M059J (cell line): Measurements from ENCODE around the gene HRG. TPM values are rescaled to one million over a fixed set of nuclear protein-coding genes. Genes with fewer than 3 reads are reported as not detected.

Experiments
- DNase-seq: peaks from one replicate; pipeline ENCODE4 v3.0.0-alpha.2; 2012; ENCODE audit warnings: low read depth
- total RNA-seq: library from RNA; depleted of rRNA; stranded (reverse); fragments of >200 nt; shearing (Covaris generic); gene quantifications from 2 replicates; pipeline ENCODE4 v1.2.3, GENCODE V29; 2014

HRG gene
- total RNA-seq, 1 experiment from 2014 or later: not detected

DNA sequence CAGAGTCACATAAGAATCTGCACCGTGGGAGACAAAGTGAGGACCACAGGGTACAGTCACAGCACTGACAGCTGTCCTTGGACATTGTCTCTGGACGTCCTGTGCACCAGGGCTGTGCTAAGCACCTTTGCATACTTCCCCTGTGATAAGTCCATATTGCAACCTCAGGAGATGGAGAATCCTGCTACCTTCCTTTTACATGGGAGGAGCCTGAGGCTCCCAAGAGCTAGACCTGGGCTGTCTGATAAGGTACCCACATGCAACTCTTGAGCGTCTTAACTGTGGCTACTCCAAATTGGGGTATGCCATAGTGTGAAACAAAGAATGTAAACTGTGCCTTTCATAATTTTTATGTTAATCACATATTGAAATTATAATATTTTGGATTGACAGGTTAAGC, 28.1 kb upstream of the HRG start:
- no peak for DNase-seq

DNA sequence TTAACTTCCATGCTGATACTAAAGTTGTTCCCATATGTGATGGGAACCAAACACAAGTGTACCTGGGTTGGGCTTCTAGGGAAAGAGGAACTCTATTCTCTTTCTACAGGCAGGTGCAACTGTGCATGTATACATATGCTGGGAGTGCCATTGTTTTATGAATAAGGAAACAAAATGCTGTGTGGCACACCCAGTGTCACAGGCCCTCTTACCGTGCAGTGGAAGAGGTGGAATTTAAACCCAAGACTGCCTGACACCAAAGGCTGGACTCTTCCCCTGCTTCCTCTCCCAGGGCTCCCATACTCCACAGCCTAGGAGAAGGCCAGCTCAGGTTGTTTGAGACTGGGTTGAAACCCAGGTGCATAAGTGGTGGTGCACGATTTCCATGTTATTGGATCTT, 27.6 kb upstream of the HRG start:
- no peak for DNase-seq

DNA sequence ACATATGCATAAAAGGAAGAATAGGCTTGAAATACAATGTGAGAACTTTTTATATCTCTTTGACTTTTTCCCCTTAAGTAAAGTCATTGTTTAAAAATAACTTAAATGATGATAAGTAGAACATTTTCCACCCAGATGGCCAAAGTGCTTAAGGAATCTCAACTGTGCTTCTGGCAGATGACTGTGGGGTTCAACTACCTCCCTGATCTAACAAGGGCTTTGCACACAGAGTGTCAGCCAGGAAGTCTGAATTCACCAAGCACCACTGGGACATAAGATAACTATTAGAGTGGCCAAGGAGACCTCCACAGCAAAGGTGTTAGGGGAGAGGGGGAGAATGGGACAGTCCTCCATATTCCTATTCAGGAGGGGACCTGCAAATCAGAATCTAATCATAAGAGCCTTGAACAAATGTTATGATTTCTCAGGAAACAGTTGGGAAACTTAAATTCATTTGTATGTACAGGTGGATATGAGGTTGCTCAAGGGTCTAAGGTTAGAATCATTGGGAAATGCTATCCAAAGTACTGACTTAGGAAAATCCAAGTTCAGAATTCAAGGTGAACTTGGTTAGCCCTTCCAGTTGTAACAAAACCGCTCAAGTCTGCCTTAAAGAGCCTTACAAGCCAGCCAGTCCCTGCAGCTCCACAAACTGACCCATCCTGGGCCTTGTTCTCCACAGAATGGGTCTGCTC, 25.9 kb upstream of the HRG start, which contains the start of gene FETUB:
Gene FETUB (plus strand): TSS at position 622 of the 695 bp plus-strand sequence. CDS start 62 bp downstream, at position 684.
- DNase-seq: no peak

DNA sequence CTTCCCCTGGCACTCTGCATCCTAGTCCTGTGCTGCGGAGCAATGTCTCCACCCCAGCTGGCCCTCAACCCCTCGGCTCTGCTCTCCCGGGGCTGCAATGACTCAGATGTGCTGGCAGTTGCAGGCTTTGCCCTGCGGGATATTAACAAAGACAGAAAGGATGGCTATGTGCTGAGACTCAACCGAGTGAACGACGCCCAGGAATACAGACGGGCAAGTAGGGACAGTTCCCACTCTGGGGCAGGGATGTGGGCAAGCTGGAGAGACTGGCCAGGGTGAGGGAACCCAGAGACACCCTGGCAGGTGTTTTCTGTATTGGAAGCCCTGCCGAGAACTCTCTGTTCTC, 25.4 kb upstream of the HRG start:
- DNase-seq: peak; percentile 79

DNA sequence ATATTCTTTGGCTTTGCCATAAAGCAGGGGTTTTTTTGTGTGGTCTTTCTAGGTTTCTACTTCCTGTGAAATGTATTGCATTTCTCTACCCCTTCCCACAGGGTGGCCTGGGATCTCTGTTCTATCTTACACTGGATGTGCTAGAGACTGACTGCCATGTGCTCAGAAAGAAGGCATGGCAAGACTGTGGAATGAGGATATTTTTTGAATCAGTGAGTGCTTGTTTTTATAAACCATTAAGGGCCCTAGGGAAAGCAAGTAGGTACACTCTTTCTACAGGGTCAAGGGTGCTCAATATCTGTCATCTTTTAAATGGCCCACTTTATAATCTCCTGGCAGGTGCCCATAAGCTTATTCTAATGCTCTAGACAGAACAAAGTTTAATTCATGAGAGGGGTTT, 24.9 kb upstream of the HRG start:
- DNase-seq: no peak

DNA sequence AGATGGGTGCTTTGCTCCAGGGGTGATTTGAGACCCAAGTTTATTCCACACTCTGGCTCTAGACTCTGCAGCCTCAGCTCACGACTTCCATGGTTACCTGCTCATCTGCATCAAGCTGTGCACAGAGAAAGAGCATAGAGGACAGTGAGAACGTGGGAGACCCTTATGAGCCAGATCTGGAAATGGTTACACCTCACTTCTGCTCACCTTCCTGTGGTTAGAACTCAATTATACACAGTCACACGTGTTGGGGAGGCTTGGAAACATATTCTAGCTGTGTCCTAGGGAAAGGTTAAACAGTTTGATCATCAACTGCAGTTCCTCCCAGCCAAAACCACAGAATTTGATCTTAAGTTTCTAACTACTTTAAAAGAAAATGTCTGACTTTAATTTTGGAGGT, 23.8 kb upstream of the HRG start:
- DNase-seq: no peak

DNA sequence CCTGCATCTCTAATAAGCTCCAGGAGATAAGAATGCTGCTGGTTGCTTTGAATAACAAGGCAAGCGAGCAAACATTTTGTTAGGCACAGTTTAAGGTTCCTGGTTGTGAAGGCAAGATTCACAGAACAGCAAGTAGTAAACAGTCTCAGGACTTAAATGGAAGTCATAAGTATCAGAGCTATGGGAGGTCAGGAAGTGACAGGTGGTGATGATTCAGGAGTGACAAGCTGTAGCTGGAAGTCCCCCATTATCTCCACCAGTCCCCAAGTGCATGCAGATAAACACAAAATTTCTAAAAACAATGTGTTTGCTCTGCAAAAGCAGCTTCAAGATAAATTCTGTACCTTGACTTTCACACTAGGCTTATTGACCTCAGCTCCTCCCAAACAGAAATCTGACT, 22.3 kb upstream of the HRG start:
- DNase-seq: no peak

DNA sequence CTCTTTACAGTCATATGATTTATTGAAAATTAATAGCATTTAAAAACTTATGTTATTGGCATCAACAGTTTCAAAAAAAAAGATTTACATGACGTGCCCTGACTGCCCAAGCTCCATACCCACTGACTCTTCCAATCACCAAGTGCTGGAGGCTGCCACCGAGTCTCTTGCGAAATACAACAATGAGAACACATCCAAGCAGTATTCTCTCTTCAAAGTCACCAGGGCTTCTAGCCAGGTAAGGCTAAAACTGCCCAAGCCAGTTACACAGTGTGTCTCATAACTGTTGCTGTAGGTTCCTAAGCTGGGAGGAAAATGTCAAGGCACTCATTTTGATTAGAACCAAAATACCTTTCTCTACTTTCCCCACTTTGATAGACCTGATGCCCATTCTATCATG, 21.1 kb upstream of the HRG start:
- DNase-seq: no peak

DNA sequence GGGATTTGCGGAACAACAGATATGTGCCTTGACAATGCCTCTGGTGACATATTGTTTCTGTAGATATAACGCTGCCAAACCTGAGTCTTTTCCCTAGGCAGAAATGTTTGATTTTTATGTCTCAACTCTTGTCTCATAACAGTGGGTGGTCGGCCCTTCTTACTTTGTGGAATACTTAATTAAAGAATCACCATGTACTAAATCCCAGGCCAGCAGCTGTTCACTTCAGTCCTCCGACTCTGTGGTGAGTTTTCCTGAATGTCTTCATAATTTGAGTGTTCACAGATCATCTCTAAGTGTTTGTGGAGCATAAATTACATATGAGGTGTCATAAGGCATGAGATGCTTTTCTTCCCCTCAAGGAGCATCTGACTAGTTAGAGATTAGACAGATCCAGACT, 19.7 kb upstream of the HRG start:
- no peak for DNase-seq

DNA sequence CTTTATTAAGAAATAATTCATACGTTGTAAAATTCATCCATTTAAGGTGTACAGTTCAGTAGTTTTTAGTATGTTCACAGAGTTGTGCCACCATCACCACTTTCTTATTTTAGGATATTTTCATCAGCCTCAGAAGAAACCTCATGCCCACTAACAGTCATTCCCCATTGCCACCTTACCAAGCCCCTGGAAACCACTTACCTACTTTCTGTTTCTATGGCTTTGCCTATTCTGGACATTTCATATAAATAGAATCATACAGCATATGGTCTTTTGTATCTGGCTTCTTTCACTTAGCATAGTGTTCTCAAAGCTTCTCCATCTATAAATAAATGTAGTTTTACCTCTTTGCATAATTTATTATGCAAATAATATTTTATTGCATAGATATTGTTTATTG, 19.0 kb upstream of the HRG start:
- no peak for DNase-seq

DNA sequence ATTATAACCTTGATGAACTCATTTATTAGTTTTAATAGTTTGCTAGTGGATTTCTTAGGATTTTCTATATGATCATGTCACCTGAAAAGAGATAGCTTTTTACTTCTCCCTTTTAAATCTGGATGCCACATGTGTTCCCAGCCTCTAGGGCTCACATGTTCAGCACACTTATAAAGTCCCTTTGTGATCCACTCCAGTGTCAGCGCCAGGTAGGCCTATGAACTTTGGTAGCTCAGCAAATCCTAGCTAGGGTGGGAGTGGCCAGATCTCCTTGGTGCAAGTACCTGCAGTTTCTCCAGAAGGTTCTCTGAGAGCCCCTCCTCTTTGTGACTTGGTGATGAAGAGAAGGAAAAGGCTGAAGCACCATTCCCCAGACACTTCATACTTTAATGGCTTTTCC, 17.0 kb upstream of the HRG start:
- DNase-seq: no peak

DNA sequence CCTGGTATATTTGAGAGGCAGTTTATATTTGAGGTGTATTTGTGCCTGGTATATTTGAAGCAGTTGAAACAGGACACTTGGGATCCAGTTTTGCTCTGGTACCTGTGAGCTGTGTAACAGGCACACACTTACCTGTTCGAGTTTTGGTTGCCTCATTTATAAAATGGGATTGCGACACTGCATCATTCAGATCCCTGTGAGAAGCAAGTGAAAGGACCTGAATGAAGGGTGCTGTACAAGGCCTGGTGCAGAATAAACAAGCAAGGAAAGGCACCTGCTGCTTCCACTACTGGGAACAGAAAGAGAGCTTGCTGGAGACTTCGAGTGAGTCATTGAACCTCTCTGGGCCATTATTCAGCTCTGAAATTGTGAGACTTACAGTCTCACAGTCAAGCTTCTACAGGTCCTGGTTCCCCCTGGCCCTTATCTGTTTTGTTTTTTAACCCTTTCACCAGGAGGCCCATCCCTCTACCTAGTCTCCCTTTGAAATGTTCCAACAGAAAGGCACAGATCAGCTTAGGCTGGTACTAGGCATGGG, 14.1 kb upstream of the HRG start:
- DNase-seq: no peak

DNA sequence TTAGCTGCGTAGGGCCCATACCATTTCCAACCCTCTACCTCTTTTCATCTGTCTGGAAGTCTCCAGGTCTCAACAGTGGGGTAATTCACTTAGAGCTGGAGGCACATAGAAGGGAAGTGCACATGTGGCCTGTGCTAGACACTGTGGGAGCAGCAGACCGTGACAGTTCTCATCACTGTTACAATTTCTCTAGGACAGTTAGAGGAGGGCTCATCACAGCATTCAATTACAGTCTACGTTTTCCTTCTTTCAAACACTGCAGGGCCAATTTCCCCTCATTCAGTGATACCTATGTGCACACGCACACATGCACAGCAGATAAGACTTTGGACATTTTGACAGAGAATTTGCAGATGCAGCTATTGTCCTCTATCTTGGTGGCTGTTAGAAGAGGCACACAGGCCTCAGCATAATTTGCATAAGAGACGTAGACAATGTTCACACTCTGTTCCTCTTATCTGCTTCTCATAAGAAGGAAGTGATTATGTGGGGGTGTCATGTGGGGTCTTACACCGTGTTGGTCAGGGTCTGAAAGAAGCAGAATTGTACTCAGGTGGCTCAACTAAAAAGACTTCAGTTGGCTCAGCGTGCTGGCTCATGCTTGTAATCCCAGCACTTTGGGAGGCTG, 12.6 kb upstream of the HRG start:
- DNase-seq: no peak

DNA sequence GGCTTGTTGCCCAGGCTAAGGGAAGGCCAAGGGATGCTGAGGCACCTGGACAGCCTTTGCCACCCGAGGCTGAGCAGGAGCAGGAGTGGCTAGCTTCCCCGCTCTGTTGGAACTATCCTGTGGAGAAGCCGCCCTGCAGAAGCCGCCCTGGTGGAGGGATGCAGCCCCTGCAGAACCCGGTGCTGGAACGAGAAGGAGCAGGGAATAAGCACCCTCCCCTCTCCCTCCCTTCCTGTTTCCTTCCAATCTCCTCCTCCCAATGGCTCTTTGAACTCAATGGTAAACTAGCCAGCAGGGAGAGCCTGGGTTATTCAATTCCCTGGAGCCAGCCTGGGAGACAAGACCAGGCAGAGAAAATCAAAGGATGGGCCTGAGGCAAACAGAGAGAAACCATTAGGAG, 11.8 kb upstream of the HRG start:
- DNase-seq: no peak

DNA sequence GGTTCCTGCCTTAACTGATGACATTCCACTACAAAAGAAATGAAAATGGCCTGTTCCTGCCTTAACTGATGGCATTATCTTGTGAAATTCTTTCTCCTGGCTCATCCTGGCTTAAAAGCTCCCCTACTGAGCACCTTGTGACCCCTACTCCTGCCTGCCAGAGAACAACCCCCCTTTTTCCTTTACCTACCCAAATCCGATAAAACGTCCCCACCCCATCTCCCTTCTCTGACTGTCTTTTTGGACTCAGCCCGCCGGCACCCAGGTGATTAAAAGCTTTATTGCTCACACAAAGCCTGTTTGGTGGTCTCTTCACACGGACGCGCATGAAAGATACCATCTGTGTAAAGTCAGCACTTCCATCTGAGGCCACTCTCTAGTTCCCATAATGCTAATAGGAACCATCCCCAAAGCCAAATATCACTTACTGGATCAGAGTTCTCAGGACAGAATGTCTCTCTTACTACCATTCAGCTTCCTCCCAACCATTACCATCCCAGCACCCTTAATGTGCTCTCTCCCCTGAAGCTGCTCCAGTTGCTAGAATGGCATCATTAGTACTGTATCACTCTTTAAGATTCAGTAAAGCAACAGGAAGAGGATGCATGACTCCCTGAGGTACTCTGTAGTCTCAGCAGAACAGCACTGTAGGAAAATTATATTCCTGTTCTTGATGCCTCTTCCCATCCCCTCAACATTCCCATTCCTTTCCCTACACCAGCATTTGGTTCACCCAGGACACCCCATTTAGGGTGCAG, 2.3 kb upstream of the HRG start:
- DNase-seq: no peak

DNA sequence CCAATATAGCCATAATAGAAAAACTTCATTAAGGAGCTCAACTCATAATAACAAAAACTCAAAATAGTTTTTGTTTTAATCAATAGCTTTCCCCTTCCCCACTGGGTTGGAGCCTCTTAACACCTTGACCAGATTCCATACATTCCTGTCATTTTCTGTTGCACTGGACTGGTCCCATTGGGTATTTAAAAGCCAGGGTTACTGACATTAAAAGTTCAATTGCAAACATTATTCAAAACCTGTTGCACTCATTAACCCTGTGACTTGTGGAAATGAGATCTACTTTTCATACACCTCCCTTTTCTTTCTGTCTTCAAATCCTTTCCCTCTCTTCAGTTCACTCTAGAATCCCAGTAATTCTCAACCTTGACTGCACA, 1.7 kb upstream of the HRG start:
- DNase-seq: no peak

DNA sequence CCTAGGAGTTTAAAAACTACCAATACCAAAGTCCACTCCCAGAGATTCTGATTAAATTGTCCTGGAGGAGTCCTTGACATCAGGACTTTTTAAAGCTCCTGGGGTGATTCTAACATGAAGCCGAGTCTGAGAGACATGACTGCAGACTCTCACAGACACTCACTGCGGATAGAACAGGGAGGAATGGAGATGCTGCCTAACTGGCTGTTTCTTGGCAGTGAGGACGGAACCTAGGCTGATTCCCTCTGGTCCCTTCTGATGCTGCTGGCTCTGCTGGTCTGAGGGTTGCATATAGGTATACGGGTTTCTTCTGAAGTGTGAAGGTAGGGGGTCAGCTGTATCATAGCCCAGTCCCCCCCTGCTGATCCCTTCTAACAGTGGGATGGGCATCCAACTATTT, 1.3 kb upstream of the HRG start:
- no peak for DNase-seq

DNA sequence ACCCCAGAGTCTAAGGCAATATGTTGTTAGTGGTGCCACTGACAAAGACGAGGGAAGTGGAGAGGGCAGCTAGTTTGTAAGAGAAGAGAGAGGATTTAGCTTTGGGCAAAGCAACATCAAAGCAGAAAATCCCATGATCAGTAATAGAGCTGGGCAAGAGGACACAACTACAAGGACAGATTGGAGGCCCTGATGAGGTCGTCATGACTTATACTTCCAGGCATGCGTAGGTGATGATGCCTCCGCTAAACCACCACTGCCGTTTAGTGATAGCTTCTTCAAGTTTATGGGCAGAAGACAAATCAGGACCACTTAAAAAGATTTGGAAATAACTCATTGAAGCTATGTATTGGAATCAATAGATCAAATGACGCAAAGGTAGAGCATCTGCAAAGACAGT, 2.6 kb downstream of the HRG start:
- DNase-seq: no peak

DNA sequence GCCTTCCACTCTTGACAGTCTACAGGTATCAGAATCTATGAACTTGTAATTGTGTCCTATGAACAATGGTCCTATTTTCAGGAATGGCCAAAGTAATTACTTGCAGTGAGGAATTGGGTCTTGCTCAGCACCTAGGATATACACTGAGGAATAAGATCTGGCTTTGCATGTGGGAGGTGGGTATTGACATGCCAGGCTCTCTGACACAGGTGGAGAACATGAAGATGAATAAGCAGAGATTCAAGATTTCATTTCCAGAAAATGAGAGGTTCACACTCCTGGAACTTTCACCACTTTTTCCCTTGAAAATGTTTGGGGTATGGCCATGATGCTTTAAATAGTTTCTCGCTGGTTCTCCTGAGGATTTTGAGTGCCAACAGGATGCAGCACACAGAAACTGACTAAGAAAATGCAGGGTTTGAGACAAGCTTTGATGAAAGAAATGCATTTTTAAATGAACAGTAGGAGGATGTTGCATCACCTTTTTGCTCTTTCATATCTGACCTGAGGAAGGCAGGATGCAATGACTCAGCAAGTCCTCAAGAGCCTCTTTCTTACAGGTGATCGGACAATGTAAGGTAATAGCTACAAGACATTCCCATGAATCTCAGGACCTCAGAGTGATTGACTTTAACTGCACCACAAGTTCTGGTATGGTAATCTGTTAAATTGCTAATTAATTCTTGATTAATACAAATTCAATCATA, 3.7 kb downstream of the HRG start:
- no peak for DNase-seq

DNA sequence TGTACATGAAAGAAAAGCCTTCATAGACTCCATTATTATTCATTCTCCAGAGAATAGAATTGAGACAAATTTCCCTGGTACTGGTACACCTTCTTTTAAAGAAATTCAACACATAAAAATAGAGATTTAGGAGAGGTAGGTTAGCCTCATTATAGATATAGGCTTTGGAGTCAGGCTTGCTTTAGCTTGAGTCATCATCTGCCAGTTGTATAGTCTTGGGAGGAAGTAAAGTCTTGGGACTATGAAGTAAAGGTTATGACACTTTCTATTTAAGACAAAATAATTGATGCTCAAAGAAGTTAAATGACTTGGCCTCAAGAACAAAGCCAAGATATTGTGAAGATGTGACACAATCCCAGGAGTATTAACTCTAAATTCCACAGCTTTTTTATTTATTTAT, 4.3 kb downstream of the HRG start:
- no peak for DNase-seq

DNA sequence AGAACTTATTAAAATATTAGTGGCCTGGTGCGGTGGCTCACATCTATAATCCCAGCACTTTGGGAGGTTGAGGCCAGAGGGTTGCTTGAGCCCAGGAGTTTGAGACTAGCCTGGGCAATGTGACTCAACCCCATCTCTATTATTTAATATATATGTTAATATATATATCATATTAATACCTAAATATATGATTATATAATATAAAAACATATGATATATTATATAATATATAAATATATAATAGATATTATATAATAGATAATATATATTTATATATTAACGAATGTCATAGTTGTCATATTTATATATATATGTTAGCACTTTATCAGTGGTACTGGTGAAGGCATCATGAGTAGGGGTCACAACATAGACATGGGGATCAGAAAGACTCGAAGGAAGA, 5.2 kb downstream of the HRG start:
- no peak for DNase-seq

DNA sequence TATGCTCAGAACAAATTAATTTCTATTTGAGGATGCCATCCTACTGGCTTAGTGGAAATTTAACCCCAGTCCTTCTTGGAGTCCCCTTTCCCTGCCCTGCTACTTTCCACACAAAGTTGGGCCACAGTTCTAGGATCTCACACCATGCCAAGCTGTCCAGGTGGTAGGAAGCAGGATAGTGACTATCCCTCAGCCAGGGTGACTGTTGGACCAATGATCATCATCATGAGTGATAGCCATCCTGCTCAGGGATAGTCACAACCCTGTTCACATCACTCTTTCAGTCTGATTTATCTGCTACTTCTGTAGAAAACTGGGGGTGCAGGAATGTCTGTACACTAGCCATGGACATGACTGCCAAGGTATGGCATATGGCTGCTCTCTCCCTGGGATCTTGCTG, 12.8 kb downstream of the HRG start:
- no peak for DNase-seq
